ENCODE measurements around the gene CORT.
"Not testable (repeated sequence)": the region's sequence is repeated elsewhere in the genome, so short reads cannot be mapped to it uniquely, and the experiment has no call there.

The CORT gene

GRCh38 chr1:10419351-10419750, 30.5 kb upstream of the CORT start:
- peak; percentile 21; the same call in 1 of the 2 replicates for TF ChIP-seq CTCF (IDR thresholded peaks at IDR 0.05; ENCODE audit: low read depth, low read length)
- peaks cover 66% of the 10 kb centered on the region for H3K36me3 ChIP-seq
- H3K4me3 ChIP-seq (ENCODE audit: low read depth, low read length), result no peak overlapping the region
- H3K9me3 ChIP-seq (ENCODE audit: severe bottlenecking), result no peaks in the 10 kb centered on the region
- DNase-seq, result peak; percentile 59
- no peaks in the 10 kb centered on the region for H3K27me3 ChIP-seq (ENCODE audit: insufficient read depth, low read depth, severe bottlenecking)
- H3K27ac ChIP-seq, result peak overlapping the region; percentile 66

DNA sequence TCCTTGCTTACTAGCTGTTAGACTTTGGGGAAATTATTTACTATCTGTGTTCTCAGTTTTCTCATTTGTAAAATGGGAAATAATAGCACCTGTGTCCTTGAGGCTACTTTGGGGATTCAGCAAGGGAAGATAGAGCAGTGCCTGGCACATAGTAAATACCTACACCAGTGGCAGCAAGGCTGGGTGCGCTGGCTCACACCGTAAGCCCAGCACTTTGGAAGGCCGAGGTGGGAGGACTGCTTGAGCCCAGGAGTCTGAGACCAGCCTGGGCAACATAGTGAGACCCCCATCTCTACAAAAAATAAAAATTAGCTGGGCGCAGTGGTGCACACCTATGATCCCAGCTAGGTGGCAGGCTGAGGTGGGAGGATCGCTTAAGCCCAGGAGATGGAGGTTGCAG, 28.2 kb upstream of the CORT start:
- H3K27ac ChIP-seq, result peak overlapping the region; percentile 60
- no peaks in the 10 kb centered on the region for H3K9me3 ChIP-seq (ENCODE audit: severe bottlenecking)
- no peaks in the 10 kb centered on the region for H3K27me3 ChIP-seq (ENCODE audit: insufficient read depth, low read depth, severe bottlenecking)
- no peak for TF ChIP-seq CTCF (IDR thresholded peaks at IDR 0.05; ENCODE audit: low read depth, low read length)
- peaks cover 43% of the 10 kb centered on the region for H3K36me3 ChIP-seq
- no peak overlapping the region for H3K4me3 ChIP-seq (ENCODE audit: low read depth, low read length)
- no peak for DNase-seq

- H3K27ac ChIP-seq, result peak overlapping the region; percentile 83
- TF ChIP-seq CTCF (IDR thresholded peaks at IDR 0.05; ENCODE audit: low read depth, low read length), result no peak
Observed at GRCh38 chr1:10424034-10424433, 25.8 kb upstream of the CORT start.

GRCh38 chr1:10424651-10425050, 25.2 kb upstream of the CORT start:
- TF ChIP-seq CTCF (IDR thresholded peaks at IDR 0.05; ENCODE audit: low read depth, low read length), result no peak

More at GRCh38 chr1:10424034-10424433, 25.8 kb upstream of the CORT start:
- Histone ChIP-seq H3K4me3 (ENCODE audit: low read depth, low read length) (no peak overlapping the region), H3K36me3 (peaks cover 19% of the 10 kb centered on the region), H3K27me3 (ENCODE audit: insufficient read depth, low read depth, severe bottlenecking) (no peaks in the 10 kb centered on the region), H3K9me3 (ENCODE audit: severe bottlenecking) (no peaks in the 10 kb centered on the region)
- no peak for DNase-seq

GRCh38 chr1:10425826-10426534, 23.9 kb upstream of the CORT start:
- peaks cover 11% of the 10 kb centered on the region for H3K36me3 ChIP-seq
- H3K27me3 ChIP-seq (ENCODE audit: insufficient read depth, low read depth, severe bottlenecking); H3K4me3 ChIP-seq (ENCODE audit: low read depth, low read length); H3K9me3 ChIP-seq (ENCODE audit: severe bottlenecking): not testable (repeated sequence)
- H3K27ac ChIP-seq, result peak overlapping the region; percentile 83
- peak; percentile 71 for DNase-seq

More at GRCh38 chr1:10424651-10425050, 25.2 kb upstream of the CORT start:
- Histone ChIP-seq H3K9me3 (ENCODE audit: severe bottlenecking) (no peaks in the 10 kb centered on the region), H3K27ac (peak overlapping the region; percentile 83), H3K4me3 (ENCODE audit: low read depth, low read length) (no peak overlapping the region), H3K36me3 (peaks cover 13% of the 10 kb centered on the region), H3K27me3 (ENCODE audit: insufficient read depth, low read depth, severe bottlenecking) (no peaks in the 10 kb centered on the region)
- no peak for DNase-seq

GRCh38 chr1:10426535-10426848, 23.3 kb upstream of the CORT start:
- H3K36me3 ChIP-seq; H3K9me3 ChIP-seq (ENCODE audit: severe bottlenecking); H3K4me3 ChIP-seq (ENCODE audit: low read depth, low read length); H3K27me3 ChIP-seq (ENCODE audit: insufficient read depth, low read depth, severe bottlenecking); DNase-seq: not testable (repeated sequence)
- H3K27ac ChIP-seq, result peak overlapping the region; percentile 65

DNA sequence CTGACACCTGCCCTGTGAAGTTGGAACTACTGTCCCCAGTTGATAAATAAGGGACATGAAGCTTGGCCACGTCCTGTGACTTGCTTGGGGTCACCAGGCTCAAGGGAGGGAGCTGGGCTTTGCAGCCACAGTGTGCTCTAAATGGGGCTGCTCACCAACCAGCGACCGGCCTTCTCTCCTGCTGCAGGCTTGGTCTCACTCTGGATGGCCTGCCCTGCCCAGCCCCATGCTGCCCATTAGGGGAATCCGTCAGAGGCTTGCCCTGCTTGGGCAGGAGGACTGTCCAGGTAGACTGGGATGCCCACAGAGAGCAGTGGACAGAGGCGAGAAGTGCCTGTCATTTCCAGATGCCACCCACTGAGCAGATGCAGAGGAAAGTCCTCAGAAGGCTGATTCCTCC, 20.8 kb upstream of the CORT start:
- Histone ChIP-seq H3K27me3 (ENCODE audit: insufficient read depth, low read depth, severe bottlenecking) (no peaks in the 10 kb centered on the region), H3K36me3 (peaks cover 6% of the 10 kb centered on the region), H3K4me3 (ENCODE audit: low read depth, low read length) (no peak overlapping the region), H3K9me3 (ENCODE audit: severe bottlenecking) (no peaks in the 10 kb centered on the region), H3K27ac (no peak overlapping the region)
- DNase-seq, result no peak
- TF ChIP-seq CTCF (IDR thresholded peaks at IDR 0.05; ENCODE audit: low read depth, low read length), result no peak

All from WERI-Rb-1 (cell line).